ENCODE results near the gene STRN3.

GRCh38 chr14:30921788-30922187 lies 104.4 kb downstream of the STRN3 start:
- TF ChIP-seq, protein P1, sequence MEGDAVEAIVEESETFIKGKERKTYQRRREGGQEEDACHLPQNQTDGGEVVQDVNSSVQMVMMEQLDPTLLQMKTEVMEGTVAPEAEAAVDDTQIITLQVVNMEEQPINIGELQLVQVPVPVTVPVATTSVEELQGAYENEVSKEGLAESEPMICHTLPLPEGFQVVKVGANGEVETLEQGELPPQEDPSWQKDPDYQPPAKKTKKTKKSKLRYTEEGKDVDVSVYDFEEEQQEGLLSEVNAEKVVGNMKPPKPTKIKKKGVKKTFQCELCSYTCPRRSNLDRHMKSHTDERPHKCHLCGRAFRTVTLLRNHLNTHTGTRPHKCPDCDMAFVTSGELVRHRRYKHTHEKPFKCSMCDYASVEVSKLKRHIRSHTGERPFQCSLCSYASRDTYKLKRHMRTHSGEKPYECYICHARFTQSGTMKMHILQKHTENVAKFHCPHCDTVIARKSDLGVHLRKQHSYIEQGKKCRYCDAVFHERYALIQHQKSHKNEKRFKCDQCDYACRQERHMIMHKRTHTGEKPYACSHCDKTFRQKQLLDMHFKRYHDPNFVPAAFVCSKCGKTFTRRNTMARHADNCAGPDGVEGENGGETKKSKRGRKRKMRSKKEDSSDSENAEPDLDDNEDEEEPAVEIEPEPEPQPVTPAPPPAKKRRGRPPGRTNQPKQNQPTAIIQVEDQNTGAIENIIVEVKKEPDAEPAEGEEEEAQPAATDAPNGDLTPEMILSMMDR (IDR thresholded peaks at IDR 0.05; ENCODE audit: low read depth, low read length, poor library complexity, severe bottlenecking), result no peak
- TF ChIP-seq EZH2phosphoT487 (IDR thresholded peaks at IDR 0.05; ENCODE audit: borderline replicate concordance, low read length), result no peak
